Psoas muscle (tissue), 8 donors: ENCODE results near the gene ZGPAT. TPM values are rescaled to one million over a fixed set of nuclear protein-coding genes. Genes with fewer than 3 reads are reported as not detected.

Experiments used
- ATAC-seq, 4 donors: fragments of 200-7000 bp; cut with Tn5 transposase; one replicate each; pipeline ENCODE4 v1.9.1; 2020; ENCODE audit warnings: moderate library complexity in 3 of 4, mild to moderate bottlenecking in 2 of 4
- DNase-seq, 2 donors: peaks; one replicate each; pipeline ENCODE4 v3.0.0-alpha.2; 2020
- H3K27ac ChIP-seq: fragments of 200-600 bp; one replicate; pipeline ENCODE4 v1.8.0; 2022
- H3K27me3 ChIP-seq, 3 donors: fragments of 200-600 bp in 1 of 3; one replicate each; pipeline versions ENCODE4 v1.6.1 to v1.8.0; 2013 to 2022; ENCODE audit warnings: low read length in 2 of 3, mild to moderate bottlenecking in 2 of 3, moderate library complexity in 1 of 3; ENCODE audit not compliant: insufficient read depth in 3 of 3
- H3K36me3 ChIP-seq, 2 donors: fragments of 200-600 bp in 1 of 2; one replicate each; pipeline versions ENCODE4 v1.6.1 to v1.8.0; 2013 to 2022; ENCODE audit warnings: low read depth in 1 of 2, mild to moderate bottlenecking in 1 of 2, moderate library complexity in 1 of 2; ENCODE audit not compliant: insufficient read depth in 1 of 2
- H3K4me1 ChIP-seq: fragments of 200-600 bp; one replicate; pipeline ENCODE4 v1.8.0; 2022
- H3K4me3 ChIP-seq: fragments of 200-600 bp; one replicate; pipeline ENCODE4 v1.8.0; 2022; ENCODE audit warnings: mild to moderate bottlenecking
- H3K9me3 ChIP-seq: fragments of 200-600 bp; one replicate; pipeline ENCODE4 v1.8.0; 2022
- WGBS, 3 donors: extraction: QIAGEN DNeasy Blood & Tissue Kit; methylation state at CpG; one replicate each; pipeline versions ENCODE4 v1.1.6 to v1.1.7; 2013; 5-methylcytosine and 5-hydroxymethylcytosine counted together
- intact Hi-C, 2 donors: fragments of 100-400 bp; cut with DNase I; formaldehyde crosslinking; loops; one replicate each; pipeline versions ENCODE4 v1.11.0 to v1.14.2; 2022
- polyA plus RNA-seq, 3 donors: library from polyadenylated mRNA; stranded (reverse); fragments of 200-250 nt; gene quantifications; one replicate each; pipeline ENCODE4 v1.2.3, GENCODE V29; 2013
- total RNA-seq, 4 donors: library from RNA; stranded (reverse); fragmentation: NEBNext Ultra II Directional in 2 of 4; extraction: Animal tissue kit (Norgen Biotek cat#: 25700) in 2 of 4; gene quantifications; one replicate each; pipeline versions ENCODE4 v1.2.1 to v1.2.4, GENCODE V29; 2021 to 2023
- TF ChIP-seq, protein P1 (sequence below): fragments of 200-600 bp; IDR thresholded peaks from one replicate; pipeline ENCODE4 v1.8.0; 2022; ENCODE audit warnings: antibody characterized with exemption
- donor health status: healthy with polysubstance abuse.
- donor health status: DM: no; HTN: no; CAD: no; lungs with moderate emphysema.
- donor health status: Bipolar disorder and iron deficiency.
- donor health status: healthy.
- donor health status: DM: yes; HTN: yes; CAD: no.
- donor health status: DM: no; HTN: no; CAD: no.
- donor health status: DM: no; HTN: no; CAD: no.
- donor health status: DM: yes; HTN: yes; CAD: no.

The ZGPAT gene
- total and polyA plus RNA-seq, 7 donors = 10.7 to 54.8 (median 18.2) TPM

DNA sequence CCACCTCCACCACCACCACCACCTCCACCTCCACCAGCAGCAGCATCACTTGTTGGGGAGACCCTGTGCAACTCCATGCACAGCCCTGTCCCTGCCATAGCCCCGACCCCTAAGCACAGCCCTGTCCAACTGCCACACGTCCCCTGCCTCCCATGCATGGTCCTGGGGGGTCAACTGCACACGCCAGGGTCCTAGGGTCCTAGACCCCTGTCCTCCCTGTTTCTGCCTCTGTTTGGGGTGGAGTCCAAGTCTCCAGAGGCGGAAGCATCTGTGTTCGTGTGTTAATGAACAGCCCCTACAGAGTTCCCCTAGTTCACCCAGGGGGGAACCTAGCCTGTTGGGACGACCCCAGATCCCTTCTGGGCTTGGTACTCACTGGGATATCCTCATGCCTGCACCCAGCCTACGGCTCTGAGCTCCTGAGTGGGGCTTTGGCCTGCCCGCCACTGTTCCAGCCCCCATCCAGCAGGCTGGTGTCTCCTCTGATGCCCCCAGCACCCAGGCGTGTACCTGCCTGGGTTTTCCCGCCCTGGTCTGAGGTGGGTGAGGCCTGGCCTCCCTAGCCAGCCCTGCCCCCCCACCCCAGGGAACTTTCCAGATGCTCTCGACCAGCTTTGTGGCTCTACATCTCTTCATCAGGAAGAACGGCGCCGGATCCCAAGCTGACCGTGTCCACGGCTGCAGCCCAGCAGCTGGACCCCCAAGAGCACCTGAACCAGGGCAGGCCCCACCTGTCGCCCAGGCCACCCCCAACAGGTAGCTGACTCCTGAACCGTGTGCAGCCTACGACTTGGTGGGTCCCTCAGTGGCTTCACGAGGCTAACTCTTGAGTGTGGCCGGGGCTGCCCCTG lies 13.9 kb upstream of the ZGPAT start:
- WGBS, 3 donors = 93 to 95% (median 94%) methylated on average over 19 to 21 of the region's 21 CpGs
- peak in 1 of 2 donors; percentile 41 for DNase-seq
- H3K4me3 ChIP-seq = no peak overlapping the region
- H3K4me1 ChIP-seq = peaks cover 26% of the 10 kb centered on the region
- H3K36me3 ChIP-seq = peaks cover 4 to 20% of the 10 kb centered on the region in 2 donors
- no peak for ATAC-seq
- intact Hi-C loops = no loop called here
- no peaks in the 10 kb centered on the region for H3K27me3 ChIP-seq
- TF ChIP-seq, protein P1, sequence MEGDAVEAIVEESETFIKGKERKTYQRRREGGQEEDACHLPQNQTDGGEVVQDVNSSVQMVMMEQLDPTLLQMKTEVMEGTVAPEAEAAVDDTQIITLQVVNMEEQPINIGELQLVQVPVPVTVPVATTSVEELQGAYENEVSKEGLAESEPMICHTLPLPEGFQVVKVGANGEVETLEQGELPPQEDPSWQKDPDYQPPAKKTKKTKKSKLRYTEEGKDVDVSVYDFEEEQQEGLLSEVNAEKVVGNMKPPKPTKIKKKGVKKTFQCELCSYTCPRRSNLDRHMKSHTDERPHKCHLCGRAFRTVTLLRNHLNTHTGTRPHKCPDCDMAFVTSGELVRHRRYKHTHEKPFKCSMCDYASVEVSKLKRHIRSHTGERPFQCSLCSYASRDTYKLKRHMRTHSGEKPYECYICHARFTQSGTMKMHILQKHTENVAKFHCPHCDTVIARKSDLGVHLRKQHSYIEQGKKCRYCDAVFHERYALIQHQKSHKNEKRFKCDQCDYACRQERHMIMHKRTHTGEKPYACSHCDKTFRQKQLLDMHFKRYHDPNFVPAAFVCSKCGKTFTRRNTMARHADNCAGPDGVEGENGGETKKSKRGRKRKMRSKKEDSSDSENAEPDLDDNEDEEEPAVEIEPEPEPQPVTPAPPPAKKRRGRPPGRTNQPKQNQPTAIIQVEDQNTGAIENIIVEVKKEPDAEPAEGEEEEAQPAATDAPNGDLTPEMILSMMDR = no peak
- H3K27ac ChIP-seq = no peak overlapping the region
- H3K9me3 ChIP-seq = no peaks in the 10 kb centered on the region

DNA sequence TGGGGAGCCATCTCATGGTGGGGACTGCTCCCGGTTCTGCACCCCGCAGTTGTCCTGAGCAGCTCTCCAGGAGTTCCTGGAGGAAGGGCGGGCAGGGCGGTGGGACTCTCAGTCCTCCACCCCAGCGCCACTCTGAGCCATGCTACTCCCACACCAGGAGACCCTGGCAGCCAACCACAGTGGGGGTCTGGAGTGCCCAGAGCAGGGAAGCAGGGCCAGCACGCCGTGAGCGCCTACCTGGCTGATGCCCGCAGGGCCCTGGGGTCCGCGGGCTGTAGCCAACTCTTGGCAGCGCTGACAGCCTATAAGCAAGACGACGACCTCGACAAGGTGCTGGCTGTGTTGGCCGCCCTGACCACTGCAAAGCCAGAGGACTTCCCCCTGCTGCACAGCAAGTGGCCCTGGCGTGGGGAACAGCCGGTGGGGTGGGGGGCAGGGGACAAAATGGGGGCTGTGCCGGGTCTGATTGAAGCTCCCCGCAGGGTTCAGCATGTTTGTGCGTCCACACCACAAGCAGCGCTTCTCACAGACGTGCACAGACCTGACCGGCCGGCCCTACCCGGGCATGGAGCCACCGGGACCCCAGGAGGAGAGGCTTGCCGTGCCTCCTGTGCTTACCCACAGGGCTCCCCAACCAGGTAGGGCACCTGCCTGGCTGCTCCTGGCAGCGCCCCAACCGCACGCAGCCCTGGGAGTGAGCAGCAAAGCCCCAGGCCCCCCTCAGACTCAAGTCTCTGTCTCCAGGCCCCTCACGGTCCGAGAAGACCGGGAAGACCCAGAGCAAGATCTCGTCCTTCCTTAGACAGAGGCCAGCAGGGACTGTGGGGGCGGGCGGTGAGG lies 13.0 kb upstream of the ZGPAT start:
- Histone ChIP-seq H3K4me1 (peaks cover 34% of the 10 kb centered on the region), H3K27ac (no peak overlapping the region), H3K27me3 (no peaks in the 10 kb centered on the region), H3K9me3 (no peaks in the 10 kb centered on the region), H3K36me3 (peaks cover 4 to 20% of the 10 kb centered on the region in 2 donors), H3K4me3 (no peak overlapping the region)
- ATAC-seq (no peak), DNase-seq (peak in 1 of 2 donors; percentile 55)
- TF ChIP-seq, protein P1 = no peak
- WGBS, 3 donors = 90 to 93% (median 91%) methylated on average over 31 to 37 of the region's 37 CpGs
- intact Hi-C loops = no loop called here

- H3K27me3 ChIP-seq = no peaks in the 10 kb centered on the region
- H3K27ac ChIP-seq = no peak overlapping the region
- H3K4me1 ChIP-seq = peaks cover 36% of the 10 kb centered on the region
- no peak overlapping the region for H3K4me3 ChIP-seq
- H3K9me3 ChIP-seq = no peaks in the 10 kb centered on the region
- peaks cover 7 to 27% of the 10 kb centered on the region in 2 donors for H3K36me3 ChIP-seq
- ATAC-seq (peak in 1 of 4 donors; percentile 7), DNase-seq (peak in 1 of 2 donors; percentile 59)
- TF ChIP-seq, protein P1 = no peak
- intact Hi-C loops = no loop called here
- WGBS, 3 donors = 56 to 69% (median 60%) methylated on average over 24 to 25 of the region's 25 CpGs
Observed at GRCh38 chr20:63695424-63696305, 12.2 kb upstream of the ZGPAT start.

GRCh38 chr20:63696306-63696627 lies 11.6 kb upstream of the ZGPAT start:
- peaks cover 36% of the 10 kb centered on the region for H3K4me1 ChIP-seq

More at GRCh38 chr20:63696306-63696627, 11.6 kb upstream of the ZGPAT start:
- no peaks in the 10 kb centered on the region for H3K27me3 ChIP-seq
- DNase-seq (no peak), ATAC-seq (peak in 3 of 4 donors; percentile 3 to 13 (median 5))
- TF ChIP-seq, protein P1 = no peak
- no peak overlapping the region for H3K27ac ChIP-seq
- peak overlapping the region; percentile 18 for H3K4me3 ChIP-seq
- intact Hi-C loops = no loop called here
- WGBS, 3 donors = 34 to 43% (median 39%) methylated on average over 6 of the region's 6 CpGs
- H3K36me3 ChIP-seq = peaks cover 7 to 27% of the 10 kb centered on the region in 2 donors
- no peaks in the 10 kb centered on the region for H3K9me3 ChIP-seq
